ENCODE measurements around the gene CHST1. TPM values are rescaled to one million over a fixed set of nuclear protein-coding genes. Genes with fewer than 3 reads are reported as not detected.

The CHST1 gene
- total RNA-seq, 1 donor from 2014 or later, result 0.11 TPM

GRCh38 chr11:45674481-45675190, 9.2 kb upstream of the CHST1 start:
- intact Hi-C loops (cut with micrococcal nuclease), result no loop called here

GRCh38 chr11:45673441-45673840, 8.0 kb upstream of the CHST1 start:
- intact Hi-C loops (cut with micrococcal nuclease), result no loop called here

DNA sequence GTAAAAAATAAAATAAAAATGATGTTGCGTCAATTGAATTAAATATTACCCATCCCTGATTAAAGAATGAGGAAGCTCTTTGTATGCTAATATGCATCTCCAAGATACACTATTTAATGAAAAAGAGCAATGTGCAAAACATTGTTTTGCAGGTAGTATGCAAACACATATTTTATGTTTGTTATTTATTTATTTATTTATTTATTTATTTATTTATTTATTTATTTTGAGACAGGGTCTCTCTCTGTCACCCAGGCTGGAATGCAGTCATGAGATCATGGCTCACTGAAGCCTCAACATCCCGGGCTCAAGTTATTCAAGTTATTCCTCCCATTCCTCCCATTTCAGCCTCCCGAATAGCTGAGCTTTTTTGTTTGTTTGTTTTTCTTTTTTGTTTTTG, 7.2 kb upstream of the CHST1 start:
- intact Hi-C loops (cut with micrococcal nuclease), result no loop called here

DNA sequence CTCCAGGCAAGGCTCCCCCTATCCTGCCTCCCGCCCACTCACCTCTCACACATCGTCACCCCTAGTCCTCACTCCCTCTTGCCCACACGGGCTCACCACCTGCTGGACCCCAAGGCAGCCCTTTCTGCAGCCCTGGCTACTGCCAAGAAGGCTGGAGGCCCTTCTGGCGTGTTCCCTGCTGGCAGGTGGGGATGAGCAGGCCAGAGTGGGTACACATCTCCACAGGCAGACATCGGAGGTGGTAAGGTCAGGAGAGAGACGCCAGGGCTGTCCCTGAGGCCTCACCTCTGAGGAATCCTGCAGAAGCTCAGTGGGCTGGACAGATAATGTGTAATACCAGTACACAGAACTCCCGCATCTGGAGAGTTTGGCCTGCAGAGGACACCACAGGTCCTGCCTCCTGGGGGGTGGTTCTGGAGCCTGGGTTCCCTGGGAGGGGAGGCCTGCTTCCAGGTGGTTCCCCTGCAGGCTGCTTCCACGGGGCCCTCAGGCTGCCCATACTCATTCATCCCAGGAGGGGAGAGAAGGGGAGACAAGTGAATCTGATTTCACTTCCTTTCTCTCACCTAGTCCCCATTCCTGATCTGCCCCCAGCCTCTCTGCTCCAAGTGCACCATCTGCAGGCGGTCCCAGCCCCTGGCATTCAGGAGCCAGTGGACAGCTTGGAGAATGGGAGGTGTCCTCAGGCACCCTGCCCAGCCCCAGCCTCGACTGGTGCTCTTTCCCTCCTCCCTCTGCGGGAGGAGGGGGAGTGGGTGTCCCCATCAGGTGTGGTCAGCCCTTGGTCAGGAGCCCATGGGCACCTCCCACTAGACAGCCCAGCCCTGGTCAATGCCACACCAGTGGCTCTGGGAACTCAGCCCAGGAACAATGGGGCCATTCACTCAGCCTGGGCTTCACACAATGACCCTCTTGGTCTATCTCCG, 6.1 kb upstream of the CHST1 start:
- intact Hi-C loops (cut with micrococcal nuclease), result no loop called here

DNA sequence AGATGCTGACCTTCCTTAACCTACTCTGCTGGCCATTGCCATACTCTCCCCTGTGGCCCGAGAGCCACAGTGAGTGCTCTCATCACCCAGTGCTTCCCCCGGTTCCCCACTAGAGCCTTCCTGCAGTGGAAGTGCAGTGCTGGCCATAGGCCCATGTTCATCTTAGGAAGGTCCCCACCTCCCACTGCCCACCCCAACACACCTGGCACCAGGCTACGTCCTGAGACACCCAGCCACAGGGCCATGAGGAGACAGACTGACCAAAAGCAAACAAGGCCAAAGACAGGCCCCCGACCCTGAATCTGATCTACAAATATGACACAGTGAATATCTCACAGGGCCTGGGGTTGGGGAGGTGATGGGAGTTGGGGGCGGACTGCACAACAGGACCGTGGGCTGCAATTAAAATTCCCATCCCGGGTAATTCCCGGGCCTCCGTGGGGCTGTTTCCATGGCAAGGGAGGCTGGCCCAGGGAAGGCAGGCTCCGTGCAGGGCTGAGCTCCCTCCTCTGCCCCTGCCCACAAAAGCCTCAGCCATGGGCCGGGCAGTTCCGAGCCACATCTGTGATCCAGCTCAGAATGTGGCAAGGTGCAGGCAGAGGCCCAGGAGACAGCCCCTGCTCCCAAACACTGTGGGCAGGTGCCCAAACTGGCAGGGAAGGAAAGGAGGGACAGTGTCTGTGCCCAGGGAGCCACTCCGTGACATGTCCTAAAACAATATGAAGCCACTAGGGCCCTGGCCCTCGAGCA, 5.1 kb upstream of the CHST1 start:
- intact Hi-C loops (cut with micrococcal nuclease), result no loop called here

GRCh38 chr11:45669956-45670355, 4.5 kb upstream of the CHST1 start:
- intact Hi-C loops (cut with micrococcal nuclease), result no loop called here

DNA sequence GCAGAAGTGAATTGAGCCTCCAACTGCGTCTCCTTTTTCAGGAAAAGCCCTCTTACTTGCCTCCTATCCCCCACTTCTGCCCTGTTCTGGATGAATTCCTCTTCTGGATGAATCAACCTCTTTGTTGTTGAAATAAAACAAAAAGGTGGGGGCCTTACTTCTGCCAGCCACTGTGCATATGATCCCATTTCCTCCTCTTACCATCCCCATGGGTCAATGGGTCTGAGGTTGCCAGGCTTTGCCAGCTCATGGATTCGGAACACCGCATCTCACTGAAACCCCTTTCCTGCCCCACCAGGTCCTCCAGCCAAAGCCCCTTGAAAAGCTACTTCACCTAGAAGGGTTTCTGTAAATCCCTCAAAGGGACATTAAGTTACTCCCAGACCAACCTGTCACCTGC, 3.7 kb upstream of the CHST1 start:
- intact Hi-C loops (cut with micrococcal nuclease), result no loop called here

GRCh38 chr11:45667929-45668680, 2.7 kb upstream of the CHST1 start:
- intact Hi-C loops (cut with micrococcal nuclease), result no loop called here

GRCh38 chr11:45666648-45667642, 1.5 kb upstream of the CHST1 start:
- intact Hi-C loops (cut with micrococcal nuclease), result no loop called here

DNA sequence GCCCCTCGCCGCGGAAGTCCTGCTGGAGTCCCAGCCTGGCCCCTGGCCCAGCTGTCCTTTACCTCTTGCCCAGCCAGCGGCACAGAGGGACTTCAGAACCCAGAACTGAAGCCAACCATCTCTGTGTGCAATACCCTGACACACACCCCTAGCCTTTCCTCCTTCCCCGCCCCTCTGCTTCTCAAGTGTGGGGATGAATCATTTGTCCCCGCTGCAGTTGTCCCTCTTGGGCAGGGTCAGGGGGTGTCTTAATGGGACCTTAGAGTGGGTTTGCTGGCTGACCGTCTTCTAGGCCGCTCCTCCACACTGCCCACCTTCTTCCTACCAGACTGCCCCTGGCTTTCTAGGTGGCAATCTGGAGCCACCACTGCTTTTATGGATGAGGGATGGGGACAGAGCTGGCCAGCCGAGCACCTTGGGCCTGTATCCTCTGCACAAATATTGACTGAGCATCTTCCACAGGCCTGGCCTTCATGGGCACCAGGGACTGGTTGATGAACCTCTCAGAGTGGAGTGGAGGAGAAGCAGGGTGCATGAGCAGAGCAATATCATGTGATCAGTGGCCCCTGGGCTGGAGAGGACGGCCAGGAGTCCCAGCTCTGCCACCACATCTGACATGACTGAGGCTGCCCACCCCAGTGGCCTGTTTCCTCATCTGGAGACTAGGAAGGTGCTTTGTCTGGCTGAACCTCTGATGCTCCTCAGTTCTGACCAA, 668 bp upstream of the CHST1 start:
- intact Hi-C loops (cut with micrococcal nuclease), result no loop called here

GRCh38 chr11:45664376-45665205, 831 bp downstream of the CHST1 start:
- intact Hi-C loops (cut with micrococcal nuclease), result no loop called here

- intact Hi-C loops (cut with micrococcal nuclease), result no loop called here
Observed at GRCh38 chr11:45663486-45664375, 1.7 kb downstream of the CHST1 start.

DNA sequence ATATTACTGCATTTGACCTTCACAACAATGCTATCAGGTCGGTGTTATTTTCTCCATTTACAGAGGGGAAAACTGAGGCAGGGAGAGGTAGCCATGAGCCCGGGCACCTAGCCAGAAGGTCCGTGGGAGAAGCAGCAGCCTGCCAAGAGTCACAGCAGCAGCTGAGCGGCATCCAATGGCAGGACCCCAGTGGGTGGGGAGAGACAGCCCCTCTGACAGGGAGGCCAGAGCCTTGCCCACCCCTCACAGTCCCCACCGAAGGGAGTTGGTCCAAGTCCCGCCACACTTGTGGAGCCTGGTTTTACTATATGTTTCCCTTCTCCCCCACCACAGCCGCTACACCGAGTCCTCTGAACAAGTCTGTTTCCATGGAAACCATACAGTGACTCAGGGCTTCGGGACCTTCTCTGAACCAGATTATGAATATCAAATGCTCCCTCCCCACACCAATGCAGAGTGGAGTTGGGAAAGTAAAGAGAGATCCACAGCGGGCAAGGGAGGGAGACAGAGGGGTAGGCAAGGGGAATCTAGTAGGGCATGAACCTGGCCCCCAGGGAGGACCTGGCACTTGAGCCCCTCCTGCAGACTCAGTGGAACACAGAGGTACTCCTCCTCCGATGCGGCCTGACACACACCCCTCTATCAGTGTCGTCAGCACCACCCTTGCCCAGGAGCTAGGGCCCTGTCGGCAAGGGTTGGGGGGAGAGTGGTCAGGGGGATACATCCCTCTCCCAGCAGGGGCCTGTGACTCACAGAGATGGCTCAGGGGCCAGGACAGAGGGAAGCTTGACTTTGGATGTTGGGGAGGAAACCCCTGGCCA, 2.5 kb downstream of the CHST1 start:
- intact Hi-C loops (cut with micrococcal nuclease), result no loop called here

DNA sequence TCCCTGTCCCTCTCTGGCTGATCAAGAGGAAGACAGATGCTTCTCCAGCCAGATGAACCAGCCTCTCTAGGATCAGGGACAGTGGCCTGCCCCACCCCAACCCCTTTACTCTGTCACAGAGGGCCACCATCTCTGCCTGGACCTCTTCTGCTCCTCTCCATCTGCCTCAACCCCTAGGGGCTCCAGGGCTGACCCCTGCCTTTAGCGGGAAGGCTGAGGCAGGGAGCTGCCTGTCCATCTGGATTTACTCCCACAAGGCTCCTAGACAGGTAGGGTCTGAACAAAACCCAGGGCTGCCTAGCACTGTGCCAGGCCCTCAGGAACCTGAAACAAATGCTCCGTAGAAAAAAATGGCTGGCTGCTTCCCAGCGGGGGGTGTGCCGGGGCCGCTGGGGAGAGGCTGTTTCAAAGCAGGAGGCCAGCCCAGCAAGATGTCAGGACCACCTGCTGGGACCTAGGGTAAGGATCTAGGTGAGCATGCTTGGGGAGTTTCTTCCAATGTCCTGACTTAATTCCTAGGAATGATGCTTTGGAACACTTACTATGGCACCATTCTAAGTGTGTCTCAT, 3.2 kb downstream of the CHST1 start:
- intact Hi-C loops (cut with micrococcal nuclease), result no loop called here

DNA sequence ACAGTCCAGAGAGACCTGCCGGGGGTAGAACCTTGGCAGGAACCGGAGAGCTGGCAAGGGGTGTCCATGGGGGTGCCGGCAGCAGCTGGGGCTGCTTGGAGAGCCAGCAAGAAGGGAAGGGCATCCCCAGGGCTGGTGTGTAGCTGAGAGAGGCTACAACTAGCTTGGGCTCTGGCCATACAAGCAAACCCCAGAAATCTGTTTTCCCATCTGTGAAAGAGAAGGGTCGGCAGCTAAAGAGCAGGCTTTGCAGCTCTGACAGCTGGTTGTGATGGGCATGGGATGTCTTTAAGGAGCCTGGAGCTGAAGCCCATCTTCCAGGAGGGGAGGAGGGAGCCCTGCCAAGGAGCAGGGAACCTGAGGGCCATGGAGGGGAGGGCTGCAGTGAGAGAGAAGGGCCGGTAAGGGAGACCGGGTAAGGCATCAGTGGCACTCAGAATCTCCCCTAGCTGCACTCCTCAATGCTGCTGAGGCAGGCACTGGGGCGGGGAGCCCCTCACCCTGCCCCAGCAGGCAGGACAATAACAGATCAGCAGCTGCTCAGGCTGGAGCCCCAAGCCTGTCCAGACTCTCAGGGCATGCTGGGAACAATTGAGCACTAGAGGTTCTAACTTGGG, 3.9 kb downstream of the CHST1 start:
- intact Hi-C loops (cut with micrococcal nuclease), result no loop called here
